Measurements from ENCODE around the gene BPTF. TPM values are rescaled to one million over a fixed set of nuclear protein-coding genes. Genes with fewer than 3 reads are reported as not detected.
A peak's percentile ranks its signal among the peaks of the same experiment; 100 is the strongest.

BPTF gene
- total and polyA plus RNA-seq, 2 of the 13 experiments (the other 11 are each of a cell fraction or from before 2014, with no cell fraction given), result 43.5 to 66.1 TPM

DNA sequence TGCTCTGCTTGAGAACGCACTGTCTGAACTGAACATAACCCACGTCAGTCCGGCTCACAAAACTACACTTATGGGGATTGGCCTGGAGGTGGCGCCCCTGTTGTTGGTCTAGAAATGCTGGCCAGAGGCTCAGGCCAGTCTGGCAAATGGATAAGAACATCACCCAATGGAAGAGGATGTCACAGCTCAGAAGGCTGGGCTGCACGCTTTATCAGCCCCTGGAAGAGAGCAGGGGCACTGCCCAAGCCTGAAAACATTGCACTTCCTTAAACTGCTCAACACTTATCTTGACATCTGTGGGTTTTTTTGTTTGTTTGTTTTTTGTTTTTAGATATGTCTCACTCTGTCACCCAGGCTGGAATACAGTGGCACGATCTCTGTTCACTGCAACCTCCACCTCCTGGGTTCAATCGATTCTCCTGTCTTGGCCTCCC lies 24.8 kb upstream of the BPTF start (continued):
- TF ChIP-seq, protein P1, sequence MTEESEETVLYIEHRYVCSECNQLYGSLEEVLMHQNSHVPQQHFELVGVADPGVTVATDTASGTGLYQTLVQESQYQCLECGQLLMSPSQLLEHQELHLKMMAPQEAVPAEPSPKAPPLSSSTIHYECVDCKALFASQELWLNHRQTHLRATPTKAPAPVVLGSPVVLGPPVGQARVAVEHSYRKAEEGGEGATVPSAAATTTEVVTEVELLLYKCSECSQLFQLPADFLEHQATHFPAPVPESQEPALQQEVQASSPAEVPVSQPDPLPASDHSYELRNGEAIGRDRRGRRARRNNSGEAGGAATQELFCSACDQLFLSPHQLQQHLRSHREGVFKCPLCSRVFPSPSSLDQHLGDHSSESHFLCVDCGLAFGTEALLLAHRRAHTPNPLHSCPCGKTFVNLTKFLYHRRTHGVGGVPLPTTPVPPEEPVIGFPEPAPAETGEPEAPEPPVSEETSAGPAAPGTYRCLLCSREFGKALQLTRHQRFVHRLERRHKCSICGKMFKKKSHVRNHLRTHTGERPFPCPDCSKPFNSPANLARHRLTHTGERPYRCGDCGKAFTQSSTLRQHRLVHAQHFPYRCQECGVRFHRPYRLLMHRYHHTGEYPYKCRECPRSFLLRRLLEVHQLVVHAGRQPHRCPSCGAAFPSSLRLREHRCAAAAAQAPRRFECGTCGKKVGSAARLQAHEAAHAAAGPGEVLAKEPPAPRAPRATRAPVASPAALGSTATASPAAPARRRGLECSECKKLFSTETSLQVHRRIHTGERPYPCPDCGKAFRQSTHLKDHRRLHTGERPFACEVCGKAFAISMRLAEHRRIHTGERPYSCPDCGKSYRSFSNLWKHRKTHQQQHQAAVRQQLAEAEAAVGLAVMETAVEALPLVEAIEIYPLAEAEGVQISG (CRISPR knock-in tag; IDR thresholded peaks at IDR 0.05), result 0 out of 2 replicates have a peak, but pooled peaks have one; percentile 36
- TF ChIP-seq, protein P2, sequence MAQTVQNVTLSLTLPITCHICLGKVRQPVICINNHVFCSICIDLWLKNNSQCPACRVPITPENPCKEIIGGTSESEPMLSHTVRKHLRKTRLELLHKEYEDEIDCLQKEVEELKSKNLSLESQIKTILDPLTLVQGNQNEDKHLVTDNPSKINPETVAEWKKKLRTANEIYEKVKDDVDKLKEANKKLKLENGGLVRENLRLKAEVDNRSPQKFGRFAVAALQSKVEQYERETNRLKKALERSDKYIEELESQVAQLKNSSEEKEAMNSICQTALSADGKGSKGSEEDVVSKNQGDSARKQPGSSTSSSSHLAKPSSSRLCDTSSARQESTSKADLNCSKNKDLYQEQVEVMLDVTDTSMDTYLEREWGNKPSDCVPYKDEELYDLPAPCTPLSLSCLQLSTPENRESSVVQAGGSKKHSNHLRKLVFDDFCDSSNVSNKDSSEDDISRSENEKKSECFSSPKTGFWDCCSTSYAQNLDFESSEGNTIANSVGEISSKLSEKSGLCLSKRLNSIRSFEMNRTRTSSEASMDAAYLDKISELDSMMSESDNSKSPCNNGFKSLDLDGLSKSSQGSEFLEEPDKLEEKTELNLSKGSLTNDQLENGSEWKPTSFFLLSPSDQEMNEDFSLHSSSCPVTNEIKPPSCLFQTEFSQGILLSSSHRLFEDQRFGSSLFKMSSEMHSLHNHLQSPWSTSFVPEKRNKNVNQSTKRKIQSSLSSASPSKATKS (CRISPR knock-in tag; IDR thresholded peaks at IDR 0.05), result no peak
- TF ChIP-seq KDM5A (IDR thresholded peaks at IDR 0.05; ENCODE audit: borderline replicate concordance, low read length), result no peak
- no peak for TF ChIP-seq SNAPC2 (CRISPR knock-in tag; IDR thresholded peaks at IDR 0.05)
- 0 out of 2 replicates have a peak, but pooled peaks have one; percentile 39 for TF ChIP-seq ZNF598 (CRISPR knock-in tag; IDR thresholded peaks at IDR 0.05; ENCODE audit: borderline replicate concordance)
- peak; percentile 69; the same call in 1 of the 2 replicates for TF ChIP-seq REPIN1 (CRISPR knock-in tag; IDR thresholded peaks at IDR 0.05; ENCODE audit: borderline replicate concordance, low read depth)
- TF ChIP-seq MTF1 (CRISPR knock-in tag; IDR thresholded peaks at IDR 0.05), result no peak
- no peak for TF ChIP-seq CCDC6 (CRISPR knock-in tag; IDR thresholded peaks at IDR 0.05)
- peak; percentile 87 for TF ChIP-seq RAD21 (CRISPR knock-in tag; IDR thresholded peaks at IDR 0.05)
- TF ChIP-seq AHR (CRISPR knock-in tag; IDR thresholded peaks at IDR 0.05), result no peak
- TF ChIP-seq ZNF121 (CRISPR knock-in tag; IDR thresholded peaks at IDR 0.05), result peak; percentile 32; the same call in 1 of the 2 replicates
- 0 out of 2 replicates have a peak, but pooled peaks have one; percentile 41 for TF ChIP-seq ZKSCAN8 (CRISPR knock-in tag; IDR thresholded peaks at IDR 0.05; ENCODE audit: borderline replicate concordance)
- TF ChIP-seq, protein P3, sequence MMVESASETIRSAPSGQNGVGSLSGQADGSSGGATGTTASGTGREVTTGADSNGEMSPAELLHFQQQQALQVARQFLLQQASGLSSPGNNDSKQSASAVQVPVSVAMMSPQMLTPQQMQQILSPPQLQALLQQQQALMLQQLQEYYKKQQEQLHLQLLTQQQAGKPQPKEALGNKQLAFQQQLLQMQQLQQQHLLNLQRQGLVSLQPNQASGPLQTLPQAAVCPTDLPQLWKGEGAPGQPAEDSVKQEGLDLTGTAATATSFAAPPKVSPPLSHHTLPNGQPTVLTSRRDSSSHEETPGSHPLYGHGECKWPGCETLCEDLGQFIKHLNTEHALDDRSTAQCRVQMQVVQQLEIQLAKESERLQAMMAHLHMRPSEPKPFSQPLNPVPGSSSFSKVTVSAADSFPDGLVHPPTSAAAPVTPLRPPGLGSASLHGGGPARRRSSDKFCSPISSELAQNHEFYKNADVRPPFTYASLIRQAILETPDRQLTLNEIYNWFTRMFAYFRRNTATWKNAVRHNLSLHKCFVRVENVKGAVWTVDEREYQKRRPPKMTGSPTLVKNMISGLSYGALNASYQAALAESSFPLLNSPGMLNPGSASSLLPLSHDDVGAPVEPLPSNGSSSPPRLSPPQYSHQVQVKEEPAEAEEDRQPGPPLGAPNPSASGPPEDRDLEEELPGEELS (CRISPR knock-in tag; IDR thresholded peaks at IDR 0.05), result 0 out of 2 replicates have a peak, but pooled peaks have one; percentile 14
- TF ChIP-seq, protein P4, sequence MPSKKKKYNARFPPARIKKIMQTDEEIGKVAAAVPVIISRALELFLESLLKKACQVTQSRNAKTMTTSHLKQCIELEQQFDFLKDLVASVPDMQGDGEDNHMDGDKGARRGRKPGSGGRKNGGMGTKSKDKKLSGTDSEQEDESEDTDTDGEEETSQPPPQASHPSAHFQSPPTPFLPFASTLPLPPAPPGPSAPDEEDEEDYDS (CRISPR knock-in tag; IDR thresholded peaks at IDR 0.05), result peak; percentile 22; the same call in 1 of the 2 replicates
- TF ChIP-seq ZNF724P (CRISPR knock-in tag; IDR thresholded peaks at IDR 0.05; ENCODE audit: borderline replicate concordance), result no peak
- TF ChIP-seq SALL1 (CRISPR knock-in tag; IDR thresholded peaks at IDR 0.05), result peak; percentile 48
- TF ChIP-seq SMC3 (IDR thresholded peaks at IDR 0.05; ENCODE audit: low read length), result peak; percentile 84
- 0 out of 2 replicates have a peak, but pooled peaks have one; percentile 43 for TF ChIP-seq TARDBP (CRISPR knock-in tag; IDR thresholded peaks at IDR 0.05)
- TF ChIP-seq RFXAP (CRISPR knock-in tag; IDR thresholded peaks at IDR 0.05; ENCODE audit: borderline replicate concordance), result peak; percentile 36; the same call in 1 of the 2 replicates

All from HepG2 (cell line).